ENCODE measurements around the gene LYZL1. TPM values are rescaled to one million over a fixed set of nuclear protein-coding genes. Genes with fewer than 3 reads are reported as not detected.
"Not testable (repeated sequence)": the region's sequence is repeated elsewhere in the genome, so short reads cannot be mapped to it uniquely, and the experiment has no call there.

LYZL1 gene
- polyA plus RNA-seq, 1 of the 3 experiments (the other 2 are of a cell fraction): not detected

DNA sequence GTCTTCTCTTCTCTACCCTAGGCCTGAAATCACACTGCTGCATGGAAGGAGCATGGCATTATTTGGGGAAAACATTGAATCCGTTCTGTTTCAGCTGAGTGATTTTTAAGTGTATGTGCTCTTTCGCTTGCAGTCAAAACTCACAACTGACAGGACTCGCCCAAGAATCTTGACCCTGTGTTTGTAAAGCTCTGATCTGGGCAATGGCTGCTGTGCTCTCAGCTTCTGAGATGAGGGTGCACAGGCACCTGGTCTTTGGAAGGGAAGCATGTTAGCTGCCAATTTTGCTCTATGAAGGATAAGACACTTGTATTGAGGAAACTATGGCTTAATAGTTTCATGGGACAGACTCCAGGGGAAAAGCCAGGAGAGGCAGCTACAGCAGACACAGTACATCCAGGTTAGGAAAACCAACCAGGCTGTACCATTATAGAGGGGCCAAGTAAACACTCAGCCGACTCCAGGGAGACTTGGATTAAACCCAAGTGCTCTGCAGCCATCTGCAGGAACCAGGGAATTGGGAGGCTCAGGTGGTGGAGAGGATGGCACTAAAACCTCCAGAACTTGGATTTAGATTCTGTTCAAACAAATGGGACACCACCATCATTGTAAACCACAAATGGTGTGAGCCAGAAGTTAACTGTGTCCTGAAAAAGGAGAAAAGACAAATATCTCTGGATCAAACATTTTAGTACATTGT is 43.3 kb downstream of the LYZL1 start (continued):
- no peak for TF ChIP-seq EZH2phosphoT487 (IDR thresholded peaks at IDR 0.05; ENCODE audit: borderline replicate concordance, low read depth)
- TF ChIP-seq CHD2 (IDR thresholded peaks at IDR 0.05; ENCODE audit: low read length, partially characterized antibody): no peak
- no peak for TF ChIP-seq RAD21 (IDR thresholded peaks at IDR 0.05; ENCODE audit: low read length)
- TF ChIP-seq RFX5 (IDR thresholded peaks at IDR 0.05; ENCODE audit: low read length): no peak

DNA sequence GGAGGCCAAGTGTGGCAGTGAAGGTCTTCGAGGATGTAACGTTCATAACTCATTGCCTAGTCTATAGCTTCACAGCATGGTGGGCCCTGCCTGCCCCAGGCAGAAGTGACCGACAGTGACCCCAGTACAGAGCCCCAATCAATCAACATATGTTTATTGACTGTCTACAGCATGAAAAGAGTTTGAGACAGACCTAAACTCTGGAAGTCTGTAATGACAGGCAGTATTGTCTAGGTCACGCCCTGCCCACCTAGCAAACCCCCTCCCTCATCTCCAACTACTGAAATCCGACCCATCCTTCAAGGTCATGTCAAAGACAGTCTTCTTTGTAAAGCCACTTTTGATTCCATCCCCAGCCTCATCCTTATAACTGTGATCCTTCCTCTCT is 43.9 kb downstream of the LYZL1 start:
- no peaks in the 10 kb centered on the region for H3K9me3 ChIP-seq
- WGBS (ENCODE audit: low lambda C conversion rate): 38% methylated on average over 5 of the region's 5 CpGs
- H3K9me2 ChIP-seq: no peaks in the 10 kb centered on the region
- H3K79me2 ChIP-seq (ENCODE audit: insufficient read depth): no peaks in the 10 kb centered on the region
- no peak overlapping the region for H3K27ac ChIP-seq (ENCODE audit: low read depth in 2 of 2, low read length in 1 of 2)
- ChIA-PET POLR2A (no interaction called here), CTCF (interaction anchor here (1.1 to 1.2 kb wide), 2 partner anchors 9 to 19 kb away, joined by 3 to 4 read pairs; no protein-coding TSS in a partner anchor)
- H2AFZ ChIP-seq (ENCODE audit: low read depth): no peak overlapping the region
- no peaks in the 10 kb centered on the region for H3F3A ChIP-seq (replicated peaks; ENCODE audit: insufficient read depth)
- TF ChIP-seq SMC3 (IDR thresholded peaks at IDR 0.05; ENCODE audit: low read depth, low read length): no peak
- no peak for TF ChIP-seq ELF1 (IDR thresholded peaks at IDR 0.05)
- no peak for TF ChIP-seq RXRA (IDR thresholded peaks at IDR 0.05; ENCODE audit: borderline replicate concordance, low read depth)
- no peak for TF ChIP-seq GABPA (IDR thresholded peaks at IDR 0.05; ENCODE audit: low read depth)
- H3K4me1 ChIP-seq (ENCODE audit: control insufficient read depth in 1 of 2, insufficient read depth in 2 of 2, low read depth in 1 of 2, low read length in 1 of 2): no peaks in the 10 kb centered on the region; a peak in 1 of 4 replicates
- no peak overlapping the region for H3K4me2 ChIP-seq
- H3K27me3 ChIP-seq (ENCODE audit: insufficient read depth): peaks cover 16% of the 10 kb centered on the region; the same call in 1 of the 2 replicates
- H3K9ac ChIP-seq: no peak overlapping the region
- H3K4me3 ChIP-seq (ENCODE audit: low read depth in 2 of 2, low read length in 1 of 2): no peak overlapping the region
- H3K36me3 ChIP-seq (replicated peaks in 1 of 2; ENCODE audit: control insufficient read depth in 1 of 2, insufficient read depth in 2 of 2, low read length in 1 of 2): no peaks in the 10 kb centered on the region
- H4K20me1 ChIP-seq (ENCODE audit: insufficient read depth): no peaks in the 10 kb centered on the region
- DNase-seq: no peak

DNA sequence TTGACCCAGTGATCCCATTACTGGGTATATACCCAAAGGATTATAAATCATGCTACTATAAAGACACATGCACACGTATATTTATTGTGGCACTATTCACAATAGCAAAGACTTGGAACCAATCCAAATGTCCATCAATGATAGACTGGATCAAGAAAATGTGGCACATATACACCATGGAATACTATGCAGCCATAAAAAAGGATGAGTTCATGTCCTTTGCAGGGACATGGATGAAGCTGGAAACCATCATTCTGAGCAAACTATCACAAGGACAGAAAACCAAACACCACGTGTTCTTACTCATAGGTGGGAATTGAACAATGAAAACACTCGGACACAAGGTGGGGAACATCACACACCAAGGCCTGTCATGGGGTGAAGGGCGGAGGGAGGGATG is 48.7 kb downstream of the LYZL1 start:
- POLR2A ChIA-PET; DNase-seq; H3K36me3 ChIP-seq (replicated peaks in 1 of 2; ENCODE audit: control insufficient read depth in 1 of 2, insufficient read depth in 2 of 2, low read length in 1 of 2); H3K4me1 ChIP-seq (ENCODE audit: control insufficient read depth in 1 of 2, insufficient read depth in 2 of 2, low read depth in 1 of 2, low read length in 1 of 2); H3K4me2 ChIP-seq; H4K20me1 ChIP-seq (ENCODE audit: insufficient read depth); CTCF ChIA-PET; H3K9me3 ChIP-seq; H3K4me3 ChIP-seq (ENCODE audit: low read depth in 2 of 2, low read length in 1 of 2); H3K79me2 ChIP-seq (ENCODE audit: insufficient read depth); H3K27me3 ChIP-seq (ENCODE audit: insufficient read depth); H3K9me2 ChIP-seq; H3K27ac ChIP-seq (ENCODE audit: low read depth in 2 of 2, low read length in 1 of 2); H3K9ac ChIP-seq; H2AFZ ChIP-seq (ENCODE audit: low read depth); H3F3A ChIP-seq (replicated peaks; ENCODE audit: insufficient read depth): not testable (repeated sequence)
- 38% methylated on average over 4 of the region's 4 CpGs for WGBS (ENCODE audit: low lambda C conversion rate)

DNA sequence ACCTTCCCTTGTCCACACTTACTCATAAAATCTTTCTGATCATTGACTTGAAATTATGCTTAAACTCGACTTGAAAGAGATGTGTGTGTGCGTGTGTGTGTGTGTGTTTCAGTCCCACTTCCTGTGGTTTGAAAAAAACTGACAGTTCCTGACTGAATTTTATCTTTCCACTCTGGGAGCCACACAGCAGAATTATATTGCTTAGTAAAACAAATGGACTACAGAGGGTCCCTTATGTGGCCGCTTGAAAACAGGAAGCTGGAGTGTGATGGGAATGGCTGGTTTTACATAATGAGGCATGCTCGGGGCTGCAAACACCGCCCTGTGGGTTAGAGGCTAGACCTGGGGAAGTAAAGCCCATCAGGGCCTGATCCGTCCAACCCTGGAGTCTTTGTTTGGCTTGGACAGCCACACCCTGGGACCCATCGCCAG is 54.8 kb downstream of the LYZL1 start:
- no peaks in the 10 kb centered on the region for H3K9me2 ChIP-seq
- no peak overlapping the region for H3K27ac ChIP-seq (ENCODE audit: low read depth in 2 of 2, low read length in 1 of 2)
- POLR2A ChIA-PET: no interaction called here
- H3K9me3 ChIP-seq: no peaks in the 10 kb centered on the region
- H3K27me3 ChIP-seq (ENCODE audit: insufficient read depth): peaks cover 8% of the 10 kb centered on the region; the same call in 1 of the 2 replicates
- H3K4me1 ChIP-seq (ENCODE audit: control insufficient read depth in 1 of 2, insufficient read depth in 2 of 2, low read depth in 1 of 2, low read length in 1 of 2): no peaks in the 10 kb centered on the region; a peak in 1 of 4 replicates
- WGBS (ENCODE audit: low lambda C conversion rate): 46% methylated on average over 7 of the region's 7 CpGs
- DNase-seq: no peak
- no peaks in the 10 kb centered on the region for H3K79me2 ChIP-seq (ENCODE audit: insufficient read depth)
- H3K4me2 ChIP-seq: no peak overlapping the region
- no peaks in the 10 kb centered on the region for H3F3A ChIP-seq (replicated peaks; ENCODE audit: insufficient read depth)
- H3K36me3 ChIP-seq (replicated peaks in 1 of 2; ENCODE audit: control insufficient read depth in 1 of 2, insufficient read depth in 2 of 2, low read length in 1 of 2): no peaks in the 10 kb centered on the region
- H4K20me1 ChIP-seq (ENCODE audit: insufficient read depth): no peaks in the 10 kb centered on the region
- no peak overlapping the region for H3K4me3 ChIP-seq (ENCODE audit: low read depth in 2 of 2, low read length in 1 of 2)
- H3K9ac ChIP-seq: no peak overlapping the region
- H2AFZ ChIP-seq (ENCODE audit: low read depth): no peak overlapping the region
- CTCF ChIA-PET: interaction anchor here (0.6 kb wide), 1 partner anchor 191 kb away, joined by 3 read pairs; no protein-coding TSS in a partner anchor
- TF ChIP-seq TCF12 (IDR thresholded peaks at IDR 0.05) (no peak), FOXJ3 (CRISPR knock-in tag; IDR thresholded peaks at IDR 0.05) (no peak), RFX5 (IDR thresholded peaks at IDR 0.05; ENCODE audit: low read length) (no peak), RAD21 (IDR thresholded peaks at IDR 0.05; ENCODE audit: low read length) (no peak), FOSL2 (IDR thresholded peaks at IDR 0.05; ENCODE audit: borderline replicate concordance, low read depth) (no peak), CHD2 (IDR thresholded peaks at IDR 0.05; ENCODE audit: low read length, partially characterized antibody) (no peak), RCOR1 (IDR thresholded peaks at IDR 0.05; ENCODE audit: low read length) (no peak), NFIC (IDR thresholded peaks at IDR 0.05; ENCODE audit: borderline replicate concordance) (no peak), SMC3 (IDR thresholded peaks at IDR 0.05; ENCODE audit: low read depth, low read length) (no peak), GATA2 (CRISPR knock-in tag; IDR thresholded peaks at IDR 0.05) (no peak), TAF1 (IDR thresholded peaks at IDR 0.05; ENCODE audit: borderline replicate concordance, low read depth, low read length) (no peak), GABPA (IDR thresholded peaks at IDR 0.05; ENCODE audit: low read depth) (no peak)
- TF ChIP-seq, protein P1, sequence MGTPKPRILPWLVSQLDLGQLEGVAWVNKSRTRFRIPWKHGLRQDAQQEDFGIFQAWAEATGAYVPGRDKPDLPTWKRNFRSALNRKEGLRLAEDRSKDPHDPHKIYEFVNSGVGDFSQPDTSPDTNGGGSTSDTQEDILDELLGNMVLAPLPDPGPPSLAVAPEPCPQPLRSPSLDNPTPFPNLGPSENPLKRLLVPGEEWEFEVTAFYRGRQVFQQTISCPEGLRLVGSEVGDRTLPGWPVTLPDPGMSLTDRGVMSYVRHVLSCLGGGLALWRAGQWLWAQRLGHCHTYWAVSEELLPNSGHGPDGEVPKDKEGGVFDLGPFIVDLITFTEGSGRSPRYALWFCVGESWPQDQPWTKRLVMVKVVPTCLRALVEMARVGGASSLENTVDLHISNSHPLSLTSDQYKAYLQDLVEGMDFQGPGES (IDR thresholded peaks at IDR 0.05; ENCODE audit: low read depth, low read length): no peak
- TF ChIP-seq, protein P2, sequence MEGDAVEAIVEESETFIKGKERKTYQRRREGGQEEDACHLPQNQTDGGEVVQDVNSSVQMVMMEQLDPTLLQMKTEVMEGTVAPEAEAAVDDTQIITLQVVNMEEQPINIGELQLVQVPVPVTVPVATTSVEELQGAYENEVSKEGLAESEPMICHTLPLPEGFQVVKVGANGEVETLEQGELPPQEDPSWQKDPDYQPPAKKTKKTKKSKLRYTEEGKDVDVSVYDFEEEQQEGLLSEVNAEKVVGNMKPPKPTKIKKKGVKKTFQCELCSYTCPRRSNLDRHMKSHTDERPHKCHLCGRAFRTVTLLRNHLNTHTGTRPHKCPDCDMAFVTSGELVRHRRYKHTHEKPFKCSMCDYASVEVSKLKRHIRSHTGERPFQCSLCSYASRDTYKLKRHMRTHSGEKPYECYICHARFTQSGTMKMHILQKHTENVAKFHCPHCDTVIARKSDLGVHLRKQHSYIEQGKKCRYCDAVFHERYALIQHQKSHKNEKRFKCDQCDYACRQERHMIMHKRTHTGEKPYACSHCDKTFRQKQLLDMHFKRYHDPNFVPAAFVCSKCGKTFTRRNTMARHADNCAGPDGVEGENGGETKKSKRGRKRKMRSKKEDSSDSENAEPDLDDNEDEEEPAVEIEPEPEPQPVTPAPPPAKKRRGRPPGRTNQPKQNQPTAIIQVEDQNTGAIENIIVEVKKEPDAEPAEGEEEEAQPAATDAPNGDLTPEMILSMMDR (IDR thresholded peaks at IDR 0.05): no peak

All from SK-N-SH (cell line).